Smooth muscle cell of the brain vasculature (primary cell): ENCODE measurements around the gene BANP.
"Not testable (repeated sequence)": the region's sequence is repeated elsewhere in the genome, so short reads cannot be mapped to it uniquely, and the experiment has no call there.

Experiments
- DNase-seq: peaks from one replicate; pipeline ENCODE4 v3.0.0-alpha.2; 2012; ENCODE audit warnings: low read depth, low spot score

The BANP gene

DNA sequence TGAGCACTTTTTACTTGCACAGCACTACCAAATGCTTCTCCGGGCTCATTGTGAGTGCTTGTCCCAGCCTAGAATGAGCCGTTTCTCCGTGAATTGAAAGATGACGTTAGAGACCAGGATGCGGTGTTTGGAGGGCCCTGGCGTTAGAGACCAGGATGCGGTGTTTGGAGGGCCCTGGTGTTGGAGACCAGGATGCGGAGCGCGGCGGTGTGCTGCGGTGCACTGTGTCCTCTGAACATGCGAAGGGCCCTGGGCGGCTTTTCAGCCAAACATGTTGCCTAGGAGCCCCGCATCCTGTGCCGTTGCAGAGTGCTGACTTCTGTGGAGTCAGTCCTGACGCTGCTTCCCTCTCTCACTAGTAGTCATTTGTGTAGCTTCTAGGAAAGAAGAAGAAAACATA lies 42.7 kb downstream of the BANP start:
- no peak for DNase-seq

DNA sequence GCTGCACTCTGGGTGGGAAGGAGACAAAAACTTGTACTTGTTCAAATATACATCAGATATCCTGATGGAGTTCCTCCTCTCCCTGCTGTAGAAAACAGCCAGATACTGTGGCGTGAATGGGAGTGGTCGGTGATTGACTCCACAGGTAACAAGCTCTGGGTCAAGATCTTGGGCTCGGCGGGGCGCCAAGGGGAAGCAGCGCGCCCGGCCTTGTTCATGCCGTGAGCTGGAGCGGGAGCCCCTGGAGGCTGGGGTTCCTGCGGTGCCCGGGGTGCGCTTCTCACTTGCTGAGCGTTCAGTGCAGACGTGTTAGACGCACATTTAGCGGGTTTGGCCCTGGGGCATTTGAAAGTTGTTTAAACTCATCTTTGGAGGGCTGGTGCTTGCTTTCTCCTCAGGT lies 44.4 kb downstream of the BANP start:
- no peak for DNase-seq

DNA sequence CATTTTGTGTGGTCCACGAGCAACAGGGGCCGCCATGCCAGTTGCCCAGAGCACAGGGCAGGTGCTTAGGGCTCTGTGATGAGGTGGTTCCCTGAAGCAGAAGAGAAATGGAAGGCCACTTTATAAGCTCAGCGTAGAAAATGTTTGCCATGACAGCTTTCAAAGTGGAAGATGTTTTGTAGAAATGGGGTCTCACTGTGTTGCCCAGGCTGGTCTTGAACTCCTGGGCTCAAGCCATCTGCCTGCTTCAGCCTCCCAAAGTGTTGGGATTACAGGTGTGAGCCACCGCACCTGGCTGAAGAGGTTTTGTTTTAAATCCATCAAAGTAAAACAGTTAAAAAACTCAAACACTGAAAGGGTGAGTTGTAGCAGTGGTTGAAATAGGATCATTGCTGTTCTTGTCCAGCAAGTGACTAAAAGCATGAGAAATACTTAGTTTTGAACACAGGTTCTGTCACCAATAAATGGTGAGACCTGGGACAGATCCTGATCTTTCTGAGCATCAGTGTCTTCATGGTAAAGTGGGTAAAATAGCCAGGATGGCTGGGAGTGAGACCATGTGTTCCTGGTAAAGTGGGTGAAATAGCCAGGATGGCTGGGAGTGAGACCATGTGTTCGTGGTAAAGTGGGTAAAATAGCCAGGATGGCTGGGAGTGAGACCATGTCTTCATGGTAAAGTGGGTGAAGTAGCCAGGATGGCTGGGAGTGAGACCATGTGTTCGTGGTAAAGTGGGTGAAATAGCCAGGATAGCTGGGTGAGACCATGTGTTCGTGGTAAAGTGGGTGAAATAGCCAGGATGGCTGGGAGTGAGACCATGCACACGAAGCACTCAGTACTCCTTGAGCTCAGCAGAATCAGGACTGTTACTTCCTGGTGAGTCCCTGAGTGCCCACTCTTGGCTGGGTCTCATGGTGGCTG lies 46.0 kb downstream of the BANP start:
- no peak for DNase-seq

DNA sequence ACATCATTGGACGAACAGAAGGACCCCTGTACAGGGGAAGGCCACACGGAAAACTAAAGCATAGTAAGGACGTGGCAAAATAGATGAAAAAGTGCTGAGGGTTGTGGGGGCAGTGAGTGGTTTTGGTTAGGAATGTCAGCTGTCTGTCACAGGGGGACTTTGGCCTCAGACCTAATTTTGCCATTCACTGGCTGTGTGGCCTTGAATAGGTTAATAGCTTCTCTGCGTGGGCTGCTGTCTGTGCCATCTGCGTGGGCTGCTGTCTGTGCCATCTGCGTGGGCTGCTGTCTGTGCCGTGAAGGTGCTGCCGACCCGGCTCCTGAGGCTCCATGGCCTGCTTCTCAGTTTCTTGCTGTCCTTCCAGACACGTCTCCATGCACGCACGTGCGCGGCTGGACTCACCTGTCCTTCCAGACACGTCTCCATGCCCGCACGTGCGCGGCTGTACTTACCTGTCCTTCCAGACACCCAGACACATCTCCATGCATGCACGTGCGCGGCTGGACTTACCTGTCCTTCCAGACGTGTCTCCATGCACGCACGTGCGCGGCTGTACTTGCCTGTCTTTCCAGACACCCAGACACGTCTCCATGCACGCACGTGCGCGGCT lies 47.1 kb downstream of the BANP start:
- not testable (repeated sequence) for DNase-seq

DNA sequence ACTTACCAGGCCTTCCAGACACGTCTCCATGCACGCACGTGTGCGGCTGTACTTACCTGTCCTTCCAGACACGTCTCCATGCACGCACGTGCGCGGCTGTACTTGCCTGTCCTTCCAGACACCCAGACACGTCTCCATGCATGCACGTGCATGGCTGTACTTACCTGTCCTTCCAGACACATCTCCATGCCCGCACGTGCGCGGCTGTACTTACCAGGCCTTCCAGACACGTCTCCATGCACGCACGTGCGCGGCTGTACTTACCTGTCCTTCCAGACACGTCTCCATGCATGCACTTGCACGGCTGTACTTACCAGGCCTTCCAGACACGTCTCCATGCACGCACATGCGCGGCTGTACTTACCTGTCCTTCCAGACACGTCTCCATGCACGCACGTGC lies 47.8 kb downstream of the BANP start:
- DNase-seq = not testable (repeated sequence)

DNA sequence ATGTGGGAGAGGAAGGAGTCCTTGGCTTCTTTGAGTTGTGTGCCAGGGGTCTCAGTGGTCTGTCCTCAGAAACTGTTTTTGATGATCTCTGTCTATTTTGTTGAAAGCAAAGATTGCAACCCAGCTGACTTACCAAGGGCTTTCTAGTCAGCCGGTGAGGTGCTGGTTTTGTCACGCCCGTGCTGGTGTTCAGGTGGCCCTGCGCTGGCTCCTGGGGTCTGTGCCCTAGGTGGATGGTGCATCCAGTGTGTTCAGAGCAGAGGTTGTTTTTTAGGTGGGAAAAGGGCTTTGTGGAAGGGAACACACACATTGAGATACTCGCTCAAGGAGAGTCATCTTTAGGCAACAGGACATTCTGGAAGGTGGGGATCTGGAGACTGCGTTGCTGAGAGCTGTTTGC lies 51.0 kb downstream of the BANP start:
- DNase-seq = no peak

DNA sequence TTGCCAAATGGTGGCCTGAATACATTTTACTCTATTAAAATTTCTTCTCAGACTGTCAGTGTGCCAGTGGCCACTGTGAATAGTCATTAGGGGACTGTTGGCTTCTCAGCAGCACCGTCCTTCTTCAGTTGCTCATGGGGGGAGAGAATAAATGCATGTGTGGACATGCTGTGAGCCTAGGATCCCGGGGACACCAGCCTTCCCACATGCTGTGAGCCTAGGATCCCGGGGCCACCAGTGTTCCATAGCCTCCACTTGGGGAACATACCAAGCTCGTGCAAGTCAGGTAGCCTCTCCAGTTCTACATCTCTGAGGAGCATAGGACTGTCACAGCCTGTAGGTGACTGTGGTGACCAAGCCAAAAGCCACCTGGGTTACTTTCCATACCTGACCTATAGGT lies 51.5 kb downstream of the BANP start:
- DNase-seq = no peak

DNA sequence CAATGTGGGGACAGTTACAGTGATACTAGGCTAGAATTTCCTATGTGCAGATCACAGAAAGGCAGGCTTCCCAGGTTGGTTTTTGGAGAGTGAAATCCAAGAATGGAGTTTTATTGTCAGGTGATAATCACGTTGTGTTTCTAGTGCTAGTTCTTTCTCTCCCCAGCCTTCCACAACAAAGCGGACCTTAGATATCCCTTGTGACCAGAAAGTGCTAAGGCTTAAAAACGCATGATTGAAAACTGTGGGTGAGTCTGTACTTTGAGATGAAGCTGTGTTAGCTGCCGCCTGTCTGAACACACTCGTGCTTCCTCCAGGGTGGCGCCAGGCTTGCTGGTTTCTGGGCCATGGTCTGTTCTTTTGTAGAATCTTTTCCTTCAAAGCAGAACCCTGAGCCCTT lies 52.1 kb downstream of the BANP start:
- DNase-seq = no peak

DNA sequence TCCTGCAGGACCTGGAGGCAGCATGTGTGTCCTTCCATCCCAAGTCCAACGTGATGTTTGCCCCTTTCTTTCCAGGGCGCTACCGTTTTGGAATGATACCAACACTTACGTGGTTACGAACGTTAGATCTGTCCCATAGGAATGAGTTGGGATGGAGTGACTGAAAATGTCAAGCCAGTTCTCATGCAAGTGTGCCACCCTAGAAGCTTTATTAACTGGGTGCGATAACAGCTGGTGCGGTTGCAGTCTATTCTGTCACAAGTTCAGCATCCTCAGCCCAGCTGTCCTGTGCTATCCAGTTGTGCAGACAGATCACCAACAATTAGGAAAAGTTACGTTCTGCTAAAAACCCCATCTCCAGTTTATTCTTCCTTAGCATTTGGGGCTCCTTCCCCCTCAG lies 52.5 kb downstream of the BANP start:
- DNase-seq = no peak

DNA sequence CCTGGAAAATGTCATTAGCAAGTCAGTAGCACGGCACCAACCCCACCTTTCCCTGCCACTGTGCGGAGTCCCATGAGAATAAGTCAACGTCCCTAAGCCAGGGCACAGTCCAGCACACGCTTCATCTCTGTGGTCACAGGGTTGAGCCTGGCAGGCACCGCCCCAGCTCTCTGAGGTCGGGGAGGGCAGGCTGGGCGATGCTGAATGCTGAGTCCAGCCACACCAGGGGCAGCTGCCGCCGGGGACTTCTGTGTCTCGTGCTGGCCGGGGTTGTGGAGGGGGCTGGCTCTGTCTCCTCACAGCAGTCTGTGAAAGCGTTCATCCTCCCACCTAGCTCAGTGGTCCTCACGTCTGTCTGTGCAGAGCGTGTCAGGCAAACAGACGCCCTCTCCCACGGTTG lies 53.2 kb downstream of the BANP start:
- no peak for DNase-seq

DNA sequence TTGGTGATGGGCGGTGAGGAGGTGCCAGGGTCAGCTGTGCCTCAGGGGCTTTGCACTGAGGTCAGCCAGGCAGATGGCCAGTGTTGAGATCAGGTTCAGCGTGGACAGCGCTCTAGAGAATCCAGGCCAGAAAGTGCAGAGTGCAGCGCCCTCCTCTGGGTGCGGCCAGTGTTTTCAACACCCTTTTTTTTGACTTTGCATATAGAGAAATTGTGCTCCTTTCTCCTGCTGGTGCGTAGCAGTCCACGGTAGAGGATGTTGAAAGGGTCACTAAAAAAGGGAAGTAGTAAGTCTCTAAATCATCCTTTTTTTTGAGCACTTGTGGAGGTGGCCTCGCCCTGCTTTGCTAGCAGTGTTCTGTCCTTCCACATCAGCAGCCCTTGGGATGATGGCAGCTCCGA lies 53.9 kb downstream of the BANP start:
- no peak for DNase-seq

DNA sequence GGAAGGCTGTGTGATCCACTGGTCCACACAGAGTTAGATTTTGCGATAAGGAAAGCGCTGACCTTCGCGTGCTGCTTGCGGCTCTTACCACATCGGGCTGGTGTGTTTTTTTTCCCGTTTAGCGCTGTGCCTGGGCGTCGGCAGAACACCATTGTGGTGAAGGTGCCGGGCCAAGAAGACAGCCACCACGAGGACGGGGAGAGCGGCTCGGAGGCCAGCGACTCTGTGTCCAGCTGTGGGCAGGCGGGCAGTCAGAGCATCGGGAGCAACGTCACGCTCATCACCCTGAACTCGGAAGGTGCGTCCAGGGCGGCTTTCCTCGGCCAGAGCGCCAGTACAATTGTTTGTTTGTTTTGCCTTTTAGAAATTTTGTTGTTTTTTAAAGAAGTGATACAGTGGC lies 54.7 kb downstream of the BANP start:
- no peak for DNase-seq

DNA sequence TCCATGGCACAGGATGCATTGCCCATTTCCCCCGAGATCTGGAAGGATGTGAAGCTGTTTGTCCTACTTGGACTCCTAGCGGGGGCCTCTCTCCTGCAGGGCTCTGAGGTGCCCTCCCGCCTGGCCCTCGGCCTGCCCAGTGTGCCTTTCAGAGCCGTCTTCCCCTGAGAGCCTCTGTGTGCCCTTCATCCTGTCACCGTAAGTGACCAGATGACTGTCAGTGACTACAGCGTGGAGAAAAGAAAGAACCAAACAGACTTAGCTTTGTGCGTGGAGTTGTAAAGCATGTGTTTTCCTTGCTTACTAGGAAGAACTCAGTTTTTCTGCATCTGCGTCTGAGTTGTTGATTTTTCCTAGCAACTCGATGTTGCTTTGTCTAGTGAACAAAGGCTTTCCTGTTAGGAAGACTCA lies 56.1 kb downstream of the BANP start:
- no peak for DNase-seq

DNA sequence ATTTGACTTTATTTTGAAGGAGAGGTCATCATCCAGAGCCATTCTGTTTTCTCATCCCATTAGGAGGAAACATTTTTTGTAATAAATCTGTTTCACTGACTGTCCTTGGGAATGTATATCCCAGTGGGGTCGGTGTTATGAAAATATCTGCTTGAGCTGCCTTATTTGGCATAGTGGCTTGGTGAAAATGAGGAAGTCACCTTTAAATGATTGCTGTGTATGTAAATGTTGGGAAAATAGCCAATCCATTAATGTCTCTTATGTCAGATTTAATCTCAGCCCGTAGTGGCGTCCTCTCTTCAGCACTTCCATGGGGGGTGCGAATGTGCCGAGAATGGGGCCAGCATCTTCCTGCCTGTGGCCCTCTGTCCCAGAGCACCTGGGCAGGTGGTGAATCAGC lies 57.6 kb downstream of the BANP start:
- no peak for DNase-seq

DNA sequence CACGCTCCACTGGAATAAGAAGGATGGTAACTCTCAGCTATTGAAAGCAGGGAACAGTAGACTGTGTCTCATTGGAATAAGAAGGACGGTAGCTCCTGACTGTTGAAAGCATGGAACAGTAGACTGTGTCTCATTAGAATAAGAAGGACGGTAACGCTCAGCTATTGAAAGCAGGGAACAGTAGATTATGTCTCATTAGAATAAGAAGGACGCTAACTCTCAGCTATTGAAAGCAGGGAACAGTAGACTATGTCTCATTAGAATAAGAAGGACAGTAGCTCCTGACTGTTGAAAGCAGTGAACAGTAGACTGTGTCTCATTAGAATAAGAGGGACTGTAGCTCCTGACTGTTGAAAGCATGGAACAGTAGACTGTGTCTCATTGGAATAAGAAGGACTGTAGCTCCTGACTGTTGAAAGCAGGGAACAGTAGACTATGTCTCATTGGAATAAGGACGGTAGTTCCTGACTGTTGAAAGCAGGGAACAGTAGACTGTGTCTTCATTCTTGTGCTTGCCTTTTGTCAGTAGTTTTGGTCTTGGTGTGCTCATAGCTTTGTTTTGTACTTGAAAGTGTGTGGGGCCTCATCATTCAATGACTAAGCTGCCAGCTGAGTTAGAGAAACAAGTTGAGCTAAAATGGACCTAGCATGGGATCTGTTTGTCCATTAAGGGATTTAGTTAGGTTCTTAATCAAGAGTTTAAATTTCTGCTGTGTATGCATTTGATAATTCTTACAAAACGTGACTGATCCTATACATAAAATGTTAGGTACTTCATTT lies 58.5 kb downstream of the BANP start:
- no peak for DNase-seq

DNA sequence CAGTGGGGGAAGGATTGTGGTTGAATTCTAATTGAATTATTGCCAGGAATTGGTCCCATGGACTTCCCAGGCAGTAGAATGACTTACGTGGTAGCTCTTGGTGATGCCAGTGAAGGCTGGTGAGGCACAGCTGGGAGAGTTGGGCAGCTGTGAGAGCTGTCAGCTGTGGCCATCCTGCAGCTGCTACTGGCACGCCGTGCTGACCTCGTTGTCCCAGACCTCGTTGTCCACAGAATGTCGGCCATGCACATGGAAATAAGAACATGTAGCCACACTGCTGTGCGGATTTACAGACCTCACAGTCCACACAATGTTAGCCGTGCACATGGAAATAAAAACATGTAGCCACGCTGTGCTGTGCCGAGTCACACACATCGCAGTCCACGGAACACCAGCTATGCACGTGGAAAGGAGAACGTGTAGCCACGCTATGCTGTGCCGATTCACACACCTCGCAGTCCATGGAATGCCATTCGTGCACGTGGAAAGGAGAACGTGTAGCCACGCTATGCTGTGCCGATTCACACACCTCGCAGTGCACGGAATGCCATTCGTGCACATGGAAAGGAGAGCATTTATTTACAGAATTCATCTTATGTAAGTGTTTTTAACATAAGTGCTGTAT lies 59.2 kb downstream of the BANP start:
- no peak for DNase-seq

DNA sequence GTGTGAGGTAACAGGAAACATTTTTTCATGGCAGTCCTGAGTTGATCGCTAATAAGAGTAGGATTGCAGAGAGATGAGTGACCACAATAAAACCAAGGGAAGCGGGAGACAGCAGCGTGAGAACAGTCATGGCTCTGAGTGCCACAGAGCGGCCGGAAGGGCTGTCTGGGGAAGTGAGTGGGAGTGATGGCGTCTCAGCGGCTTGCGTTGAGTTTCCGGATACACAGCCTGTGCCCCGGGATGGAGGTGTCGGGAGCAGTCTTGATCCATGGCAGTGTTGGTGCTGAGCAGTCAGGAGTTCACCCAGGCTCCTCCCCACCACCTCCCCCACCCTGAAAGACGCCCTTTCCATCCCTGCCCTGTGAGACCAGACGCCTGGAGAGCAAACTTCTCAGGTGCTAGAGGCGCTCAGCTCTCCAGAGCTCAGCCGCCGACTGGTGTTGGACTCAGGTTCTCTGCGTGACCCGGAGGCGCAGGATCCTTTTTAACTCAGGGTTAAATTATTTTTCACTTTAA lies 59.8 kb downstream of the BANP start:
- no peak for DNase-seq

DNA sequence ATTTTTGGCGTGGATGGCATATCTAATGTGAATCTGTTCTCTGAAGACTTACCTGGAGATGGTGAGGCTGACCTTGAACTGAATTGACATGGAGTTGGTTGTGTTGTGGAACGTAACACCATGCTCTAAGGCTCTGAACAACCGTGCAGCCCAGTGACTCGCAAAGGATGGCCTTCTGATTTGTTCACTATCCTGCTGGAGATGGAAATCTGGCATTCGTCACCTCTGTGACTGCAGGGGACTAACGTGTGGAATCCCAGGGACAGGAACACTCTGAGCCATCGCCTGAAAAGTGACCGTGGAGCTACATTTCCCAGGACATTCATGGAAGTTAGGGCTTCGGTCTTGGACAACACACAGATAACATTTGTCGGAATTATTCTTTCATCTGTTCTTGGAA lies 61.1 kb downstream of the BANP start:
- DNase-seq = no peak

DNA sequence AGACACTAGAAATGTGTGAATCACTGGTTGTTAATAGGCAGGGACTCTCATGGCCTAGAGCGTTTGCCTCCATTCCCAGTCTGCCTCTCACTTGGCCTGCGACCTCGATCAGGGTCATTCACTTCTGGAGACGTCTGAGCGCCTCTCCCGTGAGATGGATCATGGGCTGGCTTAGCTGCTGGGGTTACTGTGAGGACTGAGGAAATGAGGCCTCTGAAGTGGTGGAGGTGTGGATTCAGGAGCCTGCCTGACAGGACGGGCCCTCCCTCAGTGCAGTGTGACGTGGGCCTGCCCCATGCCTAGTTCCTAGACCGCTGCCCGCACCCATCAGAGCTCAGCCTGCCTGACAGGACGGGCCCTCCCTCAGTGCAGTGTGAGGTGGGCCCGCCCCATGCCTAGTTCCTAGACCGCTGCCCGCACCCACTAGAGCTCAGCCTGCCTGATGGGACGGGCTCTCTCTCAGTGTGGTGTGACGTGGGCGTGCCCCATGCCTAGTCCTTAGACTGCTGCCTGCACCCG lies 61.9 kb downstream of the BANP start:
- no peak for DNase-seq

DNA sequence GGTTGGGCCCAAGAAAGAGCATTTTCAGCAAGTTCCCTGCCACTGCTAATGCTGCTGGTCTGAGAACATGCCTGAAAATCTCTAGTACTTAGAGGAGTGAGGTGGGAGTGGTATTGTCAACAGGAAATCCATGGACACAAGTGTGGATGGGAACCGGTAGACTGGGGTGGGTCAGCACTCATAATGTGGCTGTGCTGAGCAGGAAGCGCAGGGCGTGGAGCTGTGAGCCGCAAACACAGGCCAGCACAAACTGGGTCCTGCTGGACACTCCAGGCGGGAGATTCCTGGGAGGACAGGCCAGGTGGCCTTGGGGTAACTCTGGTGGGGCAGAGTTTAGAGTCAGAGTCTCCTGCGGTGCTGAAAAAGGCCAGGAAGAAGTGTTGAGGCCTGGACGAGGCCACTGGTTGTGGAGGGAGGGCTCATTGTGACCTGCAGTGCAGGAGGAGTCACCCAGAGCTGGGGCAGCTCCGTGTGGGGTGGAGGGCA lies 62.6 kb downstream of the BANP start:
- no peak for DNase-seq

DNA sequence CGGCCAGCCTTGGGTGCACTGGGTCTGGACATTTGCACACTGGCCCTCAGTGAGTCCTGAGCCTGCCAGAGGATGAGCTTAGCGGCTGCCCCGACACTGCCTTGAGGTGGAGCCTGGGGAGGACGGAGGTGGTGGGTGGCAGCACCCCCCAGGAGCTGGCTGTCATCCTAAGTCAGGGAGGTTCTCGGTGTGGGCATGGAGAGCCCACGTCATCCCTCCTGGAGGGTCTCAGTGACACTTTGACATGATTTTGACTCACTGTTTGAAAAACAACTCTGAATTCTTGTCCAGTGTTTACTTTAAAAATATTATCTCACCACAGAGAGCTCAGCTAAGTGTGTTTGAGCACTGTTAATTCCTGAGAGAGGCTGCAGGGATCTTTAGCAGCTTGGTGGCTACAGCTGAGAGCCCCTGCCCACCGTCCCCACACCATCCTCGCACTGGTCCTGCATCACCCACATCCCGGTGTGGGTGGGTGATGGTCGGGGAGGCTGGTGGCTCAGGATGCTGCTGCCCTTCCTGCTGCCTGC lies 63.1 kb downstream of the BANP start:
- DNase-seq = peak; percentile 73
